ENCODE results near the gene LPA.
"Not testable (repeated sequence)": the region's sequence is repeated elsewhere in the genome, so short reads cannot be mapped to it uniquely, and the experiment has no call there.

The LPA gene

DNA sequence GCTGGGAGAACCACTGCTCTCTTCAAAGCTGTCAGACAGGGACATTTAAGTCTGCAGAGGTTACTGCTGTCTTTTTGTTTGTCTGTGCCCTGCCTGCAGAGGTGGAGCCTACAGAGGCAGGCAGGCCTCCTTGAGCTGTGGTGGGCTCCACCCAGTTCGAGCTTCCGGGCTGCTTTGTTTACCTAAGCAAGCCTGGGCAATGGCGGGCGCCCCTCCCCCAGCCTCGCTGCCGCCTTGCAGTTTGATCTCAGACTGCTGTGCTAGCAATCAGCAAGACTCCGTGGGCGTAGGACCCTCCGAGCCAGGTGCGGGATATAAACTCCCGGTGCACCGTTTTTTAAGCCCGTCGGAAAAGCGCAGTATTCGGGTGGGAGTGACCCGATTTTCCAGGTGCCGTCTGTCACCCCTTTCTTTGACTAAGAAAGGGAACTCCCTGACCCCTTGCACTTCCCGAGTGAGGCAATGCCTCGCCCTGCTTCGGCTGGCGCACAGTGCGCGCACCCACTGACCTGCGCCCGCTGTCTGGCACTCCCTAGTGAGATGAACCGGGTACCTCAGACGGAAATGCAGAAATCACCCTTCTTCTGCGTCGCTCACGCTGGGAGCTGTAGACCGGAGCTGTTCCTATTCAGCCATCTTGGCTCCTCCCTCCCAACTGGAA, 21.2 kb upstream of the LPA start:
- not testable (repeated sequence) for H3K9me3 Mint-ChIP-seq; H3K4me1 Mint-ChIP-seq; H3K4me3 Mint-ChIP-seq; H3K36me3 Mint-ChIP-seq; H3K27me3 Mint-ChIP-seq; ATAC-seq (ENCODE audit: low read depth); H3K27ac Mint-ChIP-seq; DNase-seq (ENCODE audit: low spot score in 2 of 2)

DNA sequence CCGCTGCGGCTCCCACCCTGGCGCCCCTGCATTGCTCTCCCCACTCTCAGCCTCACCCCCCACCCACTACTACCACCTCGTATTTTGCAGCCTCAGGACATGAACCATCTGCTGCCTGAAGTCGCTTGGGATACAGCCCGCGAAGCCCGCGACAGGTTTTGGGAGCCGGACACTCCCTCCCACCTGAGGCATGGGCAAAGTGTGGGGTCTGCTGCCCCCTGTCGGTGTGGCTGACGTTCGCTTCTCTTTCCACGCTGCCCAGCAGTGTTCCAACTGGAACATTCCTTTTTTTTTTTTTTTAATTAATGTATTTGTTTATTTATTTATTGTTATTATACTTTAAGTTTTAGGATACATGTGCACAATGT, 15.3 kb upstream of the LPA start:
- ATAC-seq (ENCODE audit: low read depth) (no peak), DNase-seq (ENCODE audit: low spot score in 2 of 2) (no peak)
- Mint-ChIP-seq H3K27me3 (no peaks in the 10 kb centered on the region), H3K36me3 (no peaks in the 10 kb centered on the region), H3K4me3 (no peak overlapping the region), H3K9me3 (peaks cover 3% of the 10 kb centered on the region), H3K4me1 (no peaks in the 10 kb centered on the region), H3K27ac (no peak overlapping the region)

DNA sequence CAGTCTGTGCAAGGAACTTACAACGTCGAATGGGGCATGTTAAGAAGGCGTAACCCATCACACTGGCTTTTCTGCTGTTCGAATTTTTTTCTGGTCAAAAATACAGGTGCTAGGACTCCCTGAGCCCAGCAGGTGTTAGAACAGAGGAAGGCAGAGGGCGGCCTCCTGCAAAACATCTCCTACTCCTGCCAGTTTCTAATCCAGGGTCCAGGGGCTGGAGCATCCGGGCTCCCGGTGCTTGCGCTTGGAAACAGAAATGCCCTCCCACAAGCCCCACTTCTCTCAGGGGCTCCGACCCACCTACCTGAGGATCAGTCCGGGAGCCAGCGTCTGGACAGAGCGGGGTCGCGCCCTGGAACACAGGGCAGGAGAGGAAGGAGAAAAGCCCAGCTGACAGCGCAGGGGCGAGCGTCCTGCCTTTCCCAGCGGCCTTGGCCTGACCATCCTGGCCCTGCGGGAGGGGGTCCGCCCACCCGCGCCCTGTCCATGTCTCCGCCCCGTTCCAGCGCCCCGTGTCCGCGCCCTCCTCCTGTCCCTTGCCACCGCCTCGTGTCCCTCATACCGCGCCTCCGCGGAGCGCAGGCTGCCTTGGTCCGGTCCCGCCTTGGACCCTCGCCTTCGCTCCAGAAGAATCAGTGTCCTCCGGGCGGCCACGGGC, 14.8 kb upstream of the LPA start:
- Mint-ChIP-seq H3K36me3 (no peaks in the 10 kb centered on the region), H3K27me3 (no peaks in the 10 kb centered on the region), H3K9me3 (peaks cover 5% of the 10 kb centered on the region), H3K4me1 (no peaks in the 10 kb centered on the region), H3K27ac (no peak overlapping the region), H3K4me3 (no peak overlapping the region)
- ATAC-seq (ENCODE audit: low read depth) (no peak), DNase-seq (ENCODE audit: low spot score in 2 of 2) (no peak)

DNA sequence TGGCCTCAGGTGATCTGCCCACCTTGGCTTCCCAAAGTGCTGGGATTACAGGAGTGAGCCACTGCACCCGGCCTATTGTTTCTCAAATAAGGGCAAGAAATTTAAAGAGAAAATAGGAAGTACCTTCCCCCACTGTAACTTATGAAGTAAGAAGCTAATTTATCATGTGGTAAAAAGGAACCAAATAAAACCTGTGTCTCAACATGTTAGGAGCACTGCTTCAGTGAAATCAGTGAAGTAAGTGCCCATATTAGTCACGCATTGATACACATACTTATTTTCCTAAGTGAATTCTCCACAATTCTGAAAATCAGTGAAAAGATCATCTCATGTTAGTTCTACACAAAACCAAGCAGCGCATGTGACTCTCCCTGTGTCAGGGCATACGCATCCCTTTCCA, 14.2 kb upstream of the LPA start:
- H3K4me3 Mint-ChIP-seq, result no peak overlapping the region
- H3K4me1 Mint-ChIP-seq, result no peaks in the 10 kb centered on the region
- H3K27me3 Mint-ChIP-seq, result no peaks in the 10 kb centered on the region
- no peaks in the 10 kb centered on the region for H3K36me3 Mint-ChIP-seq
- H3K27ac Mint-ChIP-seq, result no peak overlapping the region
- no peak for DNase-seq (ENCODE audit: low spot score in 2 of 2)
- peaks cover 10% of the 10 kb centered on the region for H3K9me3 Mint-ChIP-seq
- ATAC-seq (ENCODE audit: low read depth), result no peak

DNA sequence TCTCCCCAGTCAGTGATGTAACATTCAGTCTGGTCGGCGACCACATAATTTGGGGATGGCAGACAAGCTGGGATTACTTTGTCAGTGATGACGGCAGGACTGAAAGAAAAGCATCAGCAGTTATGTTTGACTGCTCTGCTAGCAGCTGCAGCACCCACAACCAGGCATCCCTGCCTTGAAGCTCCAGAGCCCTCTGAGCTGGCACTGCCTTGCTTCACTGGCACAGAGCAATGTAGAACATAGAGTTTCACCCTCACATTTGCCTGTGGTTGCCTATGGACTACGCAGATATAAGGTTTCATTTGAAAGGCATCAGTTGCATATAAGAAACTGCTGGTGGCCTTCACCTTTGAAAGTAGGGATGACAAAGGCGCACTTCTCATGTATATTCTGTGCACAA, 12.3 kb upstream of the LPA start:
- not testable (repeated sequence) for H3K36me3 Mint-ChIP-seq; H3K4me1 Mint-ChIP-seq; H3K27ac Mint-ChIP-seq; DNase-seq (ENCODE audit: low spot score in 2 of 2); H3K4me3 Mint-ChIP-seq; ATAC-seq (ENCODE audit: low read depth); H3K27me3 Mint-ChIP-seq
- H3K9me3 Mint-ChIP-seq, result peaks cover 17% of the 10 kb centered on the region

DNA sequence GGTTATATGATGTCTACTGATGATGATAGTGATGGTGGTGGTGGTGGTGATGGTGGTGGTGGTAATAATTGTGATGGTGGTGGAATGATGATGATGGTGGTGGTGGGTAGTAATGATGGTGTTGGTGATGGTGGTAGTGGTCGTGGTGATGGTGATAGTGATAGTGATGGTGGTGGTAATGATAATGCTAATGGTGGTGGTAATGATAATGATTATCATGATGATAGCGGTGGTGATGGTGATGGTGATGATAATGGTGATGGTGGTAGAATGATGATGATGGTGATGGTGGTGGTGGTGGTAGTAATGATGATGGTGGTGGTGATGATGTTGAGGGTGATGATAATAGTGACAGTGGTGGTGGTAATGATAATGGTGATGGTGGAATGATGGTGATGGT, 4.5 kb upstream of the LPA start:
- ATAC-seq (ENCODE audit: low read depth) (no peak), DNase-seq (ENCODE audit: low spot score in 2 of 2) (no peak)
- no peak overlapping the region for H3K27ac Mint-ChIP-seq
- H3K4me1 Mint-ChIP-seq, result no peaks in the 10 kb centered on the region
- H3K27me3 Mint-ChIP-seq, result peaks cover 2% of the 10 kb centered on the region
- H3K36me3 Mint-ChIP-seq, result no peaks in the 10 kb centered on the region
- H3K9me3 Mint-ChIP-seq, result peaks cover 10% of the 10 kb centered on the region
- no peak overlapping the region for H3K4me3 Mint-ChIP-seq

DNA sequence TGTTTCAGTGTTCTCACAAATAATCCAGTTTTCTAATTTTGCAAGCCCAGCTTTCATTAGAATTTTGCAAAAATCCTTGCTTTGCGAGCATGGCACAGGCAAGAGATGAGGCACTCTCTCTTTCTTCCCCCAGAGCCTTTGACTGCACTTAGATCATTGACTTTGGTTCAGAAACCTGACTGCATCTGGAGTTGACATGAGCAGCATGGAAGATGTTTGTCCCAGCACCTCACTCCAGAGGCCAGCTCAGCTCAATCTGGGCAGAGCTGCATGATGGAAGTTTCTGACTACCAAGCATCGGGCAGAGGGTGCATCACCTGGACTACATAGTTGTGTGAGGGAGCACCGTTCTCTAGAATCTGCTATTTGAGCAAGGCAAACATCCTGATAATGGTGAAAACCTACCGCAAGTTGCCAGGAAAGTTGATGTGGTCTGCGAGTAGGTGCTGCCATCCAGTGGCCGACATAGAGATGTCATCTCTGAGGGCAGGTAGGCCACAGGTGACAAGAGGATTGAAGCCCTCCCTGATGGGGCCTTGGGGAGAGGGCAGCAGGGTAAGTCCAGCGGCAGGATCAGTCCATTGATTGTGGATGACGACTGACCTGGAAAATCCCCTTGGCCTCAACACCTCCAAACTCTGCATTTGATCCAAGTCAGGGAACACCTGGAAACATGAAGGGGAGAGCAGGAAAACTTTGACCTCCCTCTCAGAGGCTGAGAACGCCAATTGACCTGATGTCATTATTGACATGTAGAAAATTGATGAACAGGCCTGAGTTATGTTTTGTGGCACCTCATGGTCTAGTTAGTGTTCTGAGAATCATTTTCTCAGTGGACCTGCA, 3.8 kb upstream of the LPA start:
- Mint-ChIP-seq H3K27ac (no peak overlapping the region), H3K27me3 (peaks cover 2% of the 10 kb centered on the region), H3K36me3 (no peaks in the 10 kb centered on the region), H3K4me1 (no peaks in the 10 kb centered on the region), H3K4me3 (no peak overlapping the region), H3K9me3 (peaks cover 3% of the 10 kb centered on the region)
- DNase-seq (ENCODE audit: low spot score in 2 of 2), result no peak
- no peak for ATAC-seq (ENCODE audit: low read depth)

DNA sequence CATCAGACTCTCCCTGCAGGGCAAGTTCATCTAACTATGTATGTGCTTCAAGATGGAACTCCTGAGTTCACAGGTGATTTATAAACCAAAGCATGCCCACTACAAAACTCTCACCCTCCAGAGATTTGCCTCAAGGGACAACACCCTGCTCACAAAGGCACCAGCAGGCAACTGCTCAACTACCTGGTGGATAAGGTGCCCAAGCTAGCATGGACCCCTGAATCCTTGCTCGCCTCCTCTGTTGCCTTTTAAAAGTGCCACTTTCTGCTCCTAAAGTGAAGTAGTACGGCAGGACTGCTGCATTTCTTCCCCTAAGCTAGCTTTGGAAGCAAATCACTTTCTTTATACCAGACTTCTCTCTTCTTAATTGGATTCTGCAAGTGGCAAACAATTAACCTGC, 1.2 kb downstream of the LPA start:
- no peak for DNase-seq (ENCODE audit: low spot score in 2 of 2)
- H3K36me3 Mint-ChIP-seq, result no peaks in the 10 kb centered on the region
- H3K4me1 Mint-ChIP-seq, result no peaks in the 10 kb centered on the region
- H3K27ac Mint-ChIP-seq, result no peak overlapping the region
- no peak overlapping the region for H3K4me3 Mint-ChIP-seq
- peaks cover 2% of the 10 kb centered on the region for H3K27me3 Mint-ChIP-seq
- peaks cover 2% of the 10 kb centered on the region for H3K9me3 Mint-ChIP-seq
- no peak for ATAC-seq (ENCODE audit: low read depth)

DNA sequence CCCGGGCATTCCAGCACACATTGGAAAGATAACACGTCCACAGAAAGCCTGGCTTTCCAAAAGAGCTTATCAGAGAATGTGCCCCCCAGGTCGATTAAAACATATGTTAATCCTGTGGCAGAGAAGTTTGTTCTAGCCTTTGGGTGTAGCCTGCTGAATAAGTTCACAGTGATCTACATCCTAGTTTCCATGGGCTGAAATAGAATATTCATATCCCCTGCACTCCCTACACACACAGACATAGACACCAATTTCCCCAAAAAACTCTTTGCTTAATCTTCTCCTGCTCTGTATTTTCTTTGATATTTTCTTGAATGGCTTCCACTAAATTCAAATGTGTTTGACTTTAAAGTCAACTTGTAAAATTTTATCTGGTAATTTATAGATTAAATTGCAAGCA, 1.6 kb downstream of the LPA start:
- H3K9me3 Mint-ChIP-seq, result peaks cover 2% of the 10 kb centered on the region
- no peak overlapping the region for H3K27ac Mint-ChIP-seq
- no peaks in the 10 kb centered on the region for H3K36me3 Mint-ChIP-seq
- H3K4me3 Mint-ChIP-seq, result no peak overlapping the region
- peaks cover 2% of the 10 kb centered on the region for H3K27me3 Mint-ChIP-seq
- H3K4me1 Mint-ChIP-seq, result no peaks in the 10 kb centered on the region
- DNase-seq (ENCODE audit: low spot score in 2 of 2) (no peak), ATAC-seq (ENCODE audit: low read depth) (no peak)

DNA sequence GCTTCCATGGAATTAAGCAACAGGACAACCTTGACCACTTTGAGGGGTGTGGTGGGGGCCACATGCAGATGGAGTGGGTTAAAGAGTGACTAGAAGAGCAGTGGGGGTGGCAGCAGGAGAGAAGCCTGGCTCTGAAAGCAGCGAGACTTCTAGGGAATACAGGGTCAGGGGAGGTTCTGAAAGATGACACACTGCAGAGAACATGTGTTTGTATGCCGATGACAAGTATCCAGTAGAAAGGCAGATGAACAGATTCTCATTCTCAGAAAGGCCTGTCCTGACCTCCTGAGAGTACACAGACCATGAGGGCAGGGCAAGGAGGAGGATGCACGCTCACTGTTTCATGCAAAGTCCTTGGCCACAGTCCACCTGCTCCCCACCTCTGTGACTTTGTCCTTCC, 2.9 kb downstream of the LPA start:
- Mint-ChIP-seq H3K36me3 (no peaks in the 10 kb centered on the region), H3K9me3 (peaks cover 6% of the 10 kb centered on the region), H3K27me3 (peaks cover 2% of the 10 kb centered on the region), H3K4me3 (no peak overlapping the region), H3K27ac (no peak overlapping the region), H3K4me1 (no peaks in the 10 kb centered on the region)
- ATAC-seq (ENCODE audit: low read depth) (no peak), DNase-seq (ENCODE audit: low spot score in 2 of 2) (no peak)

DNA sequence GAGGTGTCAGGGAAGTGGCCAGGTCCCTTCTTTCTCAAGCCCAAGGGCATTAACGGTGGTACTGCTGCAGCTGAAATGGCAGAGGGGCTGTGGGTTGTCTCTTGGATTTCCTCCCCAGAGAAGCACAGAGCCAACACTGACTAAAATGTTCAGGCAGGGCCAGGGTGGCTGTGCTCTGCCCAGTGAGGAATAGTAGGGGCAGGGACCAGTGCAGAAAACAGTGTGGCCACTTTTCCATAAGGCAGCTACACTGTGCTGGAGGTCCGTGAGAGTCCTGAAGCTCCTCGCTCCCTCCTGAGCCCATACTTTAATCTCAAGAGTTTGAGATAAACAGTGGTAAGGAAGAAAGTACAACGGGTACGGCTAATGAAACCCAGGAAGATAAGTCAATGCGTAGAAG, 4.5 kb downstream of the LPA start:
- ATAC-seq (ENCODE audit: low read depth), result no peak
- no peaks in the 10 kb centered on the region for H3K36me3 Mint-ChIP-seq
- no peak overlapping the region for H3K27ac Mint-ChIP-seq
- H3K27me3 Mint-ChIP-seq, result no peaks in the 10 kb centered on the region
- H3K4me3 Mint-ChIP-seq, result no peak overlapping the region
- H3K4me1 Mint-ChIP-seq, result no peaks in the 10 kb centered on the region
- peaks cover 6% of the 10 kb centered on the region for H3K9me3 Mint-ChIP-seq
- DNase-seq (ENCODE audit: low spot score in 2 of 2), result no peak

DNA sequence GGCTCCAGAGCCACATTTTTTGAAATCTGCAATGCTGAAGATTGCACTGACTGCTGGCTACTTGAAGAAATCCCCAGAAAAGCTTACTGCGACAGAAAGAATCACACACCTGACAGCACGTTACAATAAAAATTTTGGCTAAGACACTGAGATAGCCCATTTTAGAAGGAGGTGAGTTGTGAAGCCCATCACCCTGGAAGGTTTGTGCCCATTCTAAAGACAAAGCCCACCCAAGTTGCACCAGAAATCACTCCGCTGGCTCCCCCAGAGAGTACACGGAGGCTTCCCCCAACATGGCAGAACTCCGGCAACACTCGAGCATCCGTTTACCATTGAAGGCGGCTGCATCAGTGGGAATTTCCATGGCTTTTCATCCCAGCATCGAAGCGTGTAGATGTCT, 29.4 kb downstream of the LPA start:
- H3K9me3 Mint-ChIP-seq, result no peaks in the 10 kb centered on the region

DNA sequence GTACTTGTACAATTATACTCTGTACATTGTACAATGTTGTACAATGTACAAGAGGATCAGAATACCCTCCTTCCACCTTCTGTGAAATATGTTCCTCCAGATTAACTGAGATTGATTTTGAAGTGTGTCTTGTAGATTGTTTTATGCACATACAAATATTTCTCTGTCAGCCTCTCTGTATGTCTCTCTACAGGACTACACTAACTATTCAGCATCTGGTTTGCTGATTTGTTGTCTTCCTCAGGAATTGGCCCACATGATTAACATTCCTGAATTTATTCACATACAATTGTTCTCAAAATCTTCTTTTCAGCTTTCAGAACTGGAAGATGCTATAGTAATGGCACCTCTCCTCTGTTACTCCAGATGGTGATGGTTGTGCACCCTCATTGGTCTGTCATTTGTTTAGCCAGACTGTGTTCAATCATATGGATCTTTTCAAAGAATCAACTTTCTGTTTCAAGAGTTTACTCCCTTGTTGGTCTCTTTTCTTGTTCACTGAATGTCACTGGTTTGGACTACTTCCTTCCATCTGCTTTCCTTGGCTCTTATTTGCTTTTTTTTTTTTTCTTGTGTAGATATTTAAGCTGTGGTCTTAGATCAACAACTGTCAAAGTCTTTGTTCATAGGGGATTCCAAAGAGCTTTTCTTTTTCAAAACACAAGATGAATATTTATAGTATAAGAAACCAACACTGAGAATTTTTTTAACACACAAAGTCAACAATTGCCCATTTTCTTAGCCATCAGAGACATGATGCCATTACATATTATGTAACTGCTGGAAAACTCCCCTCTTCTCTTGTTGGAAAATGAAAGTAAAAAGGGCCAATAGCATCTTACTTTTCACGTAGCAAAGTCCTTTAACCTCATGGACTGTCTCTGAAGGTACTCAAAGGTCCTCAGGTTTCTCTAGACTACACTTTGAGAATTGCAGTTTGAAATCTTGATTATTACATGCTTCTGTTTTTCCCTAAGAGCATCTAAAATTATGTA, 67.9 kb downstream of the LPA start:
- no peak for ATAC-seq (ENCODE audit: low read depth)
- Mint-ChIP-seq H3K27me3 (peaks cover 8% of the 10 kb centered on the region), H3K4me3 (no peak overlapping the region), H3K36me3 (no peaks in the 10 kb centered on the region), H3K27ac (no peak overlapping the region), H3K4me1 (no peaks in the 10 kb centered on the region), H3K9me3 (no peaks in the 10 kb centered on the region)
- no peak for DNase-seq (ENCODE audit: low spot score in 2 of 2)

More for the DNA sequence above, 29.4 kb downstream of the LPA start:
- Mint-ChIP-seq H3K27ac (no peak overlapping the region), H3K4me3 (no peak overlapping the region), H3K4me1 (no peaks in the 10 kb centered on the region), H3K27me3 (no peaks in the 10 kb centered on the region), H3K36me3 (no peaks in the 10 kb centered on the region)
- ATAC-seq (ENCODE audit: low read depth) (no peak), DNase-seq (ENCODE audit: low spot score in 2 of 2) (no peak)

DNA sequence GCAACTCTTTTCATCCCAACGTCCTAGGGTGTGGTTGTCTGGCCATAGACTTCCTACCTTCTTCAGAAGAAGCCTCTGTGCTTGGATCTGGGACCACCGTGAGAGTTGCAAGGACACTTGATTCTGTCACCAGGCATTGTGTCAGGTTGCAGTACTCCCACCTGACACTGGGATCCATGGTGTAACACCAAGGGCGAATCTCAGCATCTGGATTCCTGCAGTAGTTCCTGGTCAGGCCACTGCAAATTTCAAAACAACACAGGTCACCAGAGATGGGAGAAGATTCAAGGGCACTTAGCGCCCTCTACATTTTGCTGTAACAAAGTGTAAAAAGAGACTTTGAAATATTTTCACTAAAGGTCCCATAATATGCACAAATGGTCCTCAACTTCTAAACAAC, 68.8 kb downstream of the LPA start:
- not testable (repeated sequence) for H3K4me3 Mint-ChIP-seq; ATAC-seq (ENCODE audit: low read depth); H3K27me3 Mint-ChIP-seq

More for the DNA sequence above, 68.8 kb downstream of the LPA start:
- H3K27ac Mint-ChIP-seq; H3K36me3 Mint-ChIP-seq; H3K9me3 Mint-ChIP-seq; H3K4me1 Mint-ChIP-seq; DNase-seq (ENCODE audit: low spot score in 2 of 2): not testable (repeated sequence)

All from memory B cell (primary cell).